Endometrial microvascular endothelial cells (primary cell): ENCODE results near the gene NAT9. TPM values are rescaled to one million over a fixed set of nuclear protein-coding genes. Genes with fewer than 3 reads are reported as not detected.

Experiments used
- in situ Hi-C: cut with HindIII; loops from 2 replicates; pipeline ENCODE4 v1.10.0; 2017; ENCODE audit warnings: low sequenced_read_pairs, low pct_unique_long_range_greater_than_20kb; ENCODE audit errors: inconsistent ontology term
- total RNA-seq: library from RNA; depleted of rRNA; stranded (reverse); fragments of >200 nt; gene quantifications from one replicate; pipeline ENCODE4 v1.2.3, GENCODE V29; 2015; ENCODE audit errors: inconsistent ontology term

Gene NAT9
- total RNA-seq, 1 donor from 2014 or later: 24.6 TPM

DNA sequence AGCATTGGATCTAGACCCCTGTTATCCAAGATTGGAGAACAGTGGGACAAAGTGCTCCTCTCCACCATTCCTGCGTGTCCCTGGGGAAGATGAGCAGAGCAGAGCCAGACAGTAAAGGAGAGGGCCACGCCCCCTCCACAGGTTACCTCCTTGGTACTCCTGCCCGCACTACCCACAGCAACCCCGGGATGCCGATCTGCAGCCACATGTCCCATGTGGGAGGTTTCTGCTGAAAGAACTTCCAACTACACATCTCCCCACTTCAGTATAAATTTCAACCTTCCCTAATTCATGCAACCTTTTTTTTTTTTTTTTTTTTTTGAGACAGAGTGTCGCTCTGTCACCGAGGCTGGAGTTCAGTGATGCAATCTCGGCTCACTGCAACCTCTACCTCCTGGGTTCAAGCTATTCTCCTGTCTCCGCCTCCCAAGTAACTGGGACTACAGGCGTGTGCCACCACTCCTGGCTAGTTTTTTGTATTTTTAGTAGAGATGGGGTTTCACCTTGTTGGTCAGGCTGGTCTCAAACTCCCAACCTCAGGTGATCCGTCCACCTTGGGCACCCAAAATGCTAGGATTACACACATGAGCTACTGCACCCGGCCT is 36.8 kb downstream of the NAT9 start:
- in situ Hi-C loops: no loop called here

DNA sequence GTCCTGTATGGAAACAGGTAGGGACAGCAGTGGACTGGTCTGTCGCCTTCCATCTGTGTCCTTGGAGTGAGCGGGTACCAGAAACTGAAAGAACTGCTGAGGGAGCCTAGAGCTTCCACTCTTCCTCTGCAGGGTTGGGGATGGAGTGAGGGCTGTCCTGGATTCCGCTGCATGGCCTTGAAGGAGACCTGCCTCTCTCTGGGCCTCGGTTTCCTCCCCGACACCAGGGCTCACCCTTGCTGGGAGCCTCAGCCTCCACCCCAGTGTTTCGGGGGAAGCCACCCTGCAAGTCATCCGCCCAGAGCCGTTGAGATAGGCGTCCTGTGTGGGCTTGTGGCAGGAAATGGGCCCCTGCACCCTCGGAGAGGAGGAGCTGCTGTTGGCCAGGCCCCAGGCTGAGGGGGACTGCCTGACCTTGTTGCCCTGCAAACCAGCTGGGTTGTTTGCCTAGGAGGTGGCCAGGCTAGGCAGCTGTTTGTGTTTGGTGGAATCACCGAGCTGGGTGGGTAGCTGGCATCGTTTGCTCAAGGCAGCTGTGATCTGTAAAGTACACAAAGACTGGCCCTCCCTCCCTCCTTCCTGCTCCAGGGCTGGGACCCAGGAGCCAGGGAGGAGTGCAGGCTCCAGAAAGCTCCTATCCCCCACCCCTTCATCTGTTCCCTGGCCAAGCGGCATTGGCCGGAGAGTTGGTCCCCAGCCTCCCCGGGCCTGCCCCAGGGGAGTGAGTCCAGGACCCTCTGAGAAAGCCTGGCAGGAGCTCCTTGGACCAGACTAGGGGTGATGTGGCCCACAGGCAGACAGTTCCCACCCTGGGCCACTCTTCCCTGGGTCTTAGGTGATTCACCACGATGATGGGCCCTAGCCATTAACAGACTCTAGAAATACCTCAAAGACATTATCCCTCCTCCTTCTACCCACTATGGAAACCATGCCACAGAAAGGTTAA is 37.8 kb downstream of the NAT9 start:
- in situ Hi-C loops: no loop called here

GRCh38 chr17:74737299-74738050 is 38.7 kb downstream of the NAT9 start:
- in situ Hi-C loops: no loop called here

DNA sequence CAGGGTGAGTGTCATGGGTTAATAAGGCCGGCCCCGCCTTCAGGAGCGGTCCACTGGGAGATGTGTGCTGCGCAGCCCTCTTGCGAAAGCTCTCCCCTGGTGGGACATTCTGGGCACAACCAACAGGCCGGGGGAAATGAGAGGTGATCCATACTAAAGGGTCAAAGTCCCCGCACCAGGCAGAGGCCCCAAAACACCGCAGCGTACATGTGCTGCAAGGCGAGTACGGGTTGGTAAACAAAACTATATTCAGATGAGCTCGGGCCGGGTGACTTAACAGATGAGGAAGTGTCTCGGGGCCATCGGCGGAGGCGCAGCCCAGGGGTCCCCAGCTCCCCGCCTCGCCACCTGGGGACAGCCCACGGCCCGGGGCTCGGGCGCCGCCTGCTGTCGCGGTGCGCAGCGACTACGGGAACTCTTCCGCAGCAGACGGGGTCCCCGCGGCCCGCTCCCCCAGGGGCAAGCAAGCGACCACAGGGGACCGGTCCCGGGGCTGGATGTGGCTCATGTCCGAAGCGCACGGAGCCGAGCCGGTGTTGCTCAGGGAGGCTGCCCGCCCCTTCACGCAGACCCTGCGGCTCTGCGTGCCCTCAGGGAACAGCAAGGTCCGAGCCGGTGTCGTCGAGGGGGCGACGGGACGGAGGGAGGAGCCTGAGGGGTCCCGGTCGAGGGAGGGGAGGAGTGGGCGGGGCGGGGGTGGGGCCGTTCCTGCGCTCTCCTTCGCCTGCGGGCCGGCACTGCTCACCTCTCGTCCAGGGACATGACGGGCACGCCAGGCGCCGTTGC is 39.4 kb downstream of the NAT9 start, which contains the start of gene RAB37:
TSS of gene RAB37 (plus strand) at position 744 of the 786 bp plus-strand sequence. CDS start at position 761, 17 bp downstream.
- in situ Hi-C loops: no loop called here

- in situ Hi-C loops: no loop called here
These were observed 41.9 kb downstream of the NAT9 start for GRCh38 chr17:74734256-74734655.

DNA sequence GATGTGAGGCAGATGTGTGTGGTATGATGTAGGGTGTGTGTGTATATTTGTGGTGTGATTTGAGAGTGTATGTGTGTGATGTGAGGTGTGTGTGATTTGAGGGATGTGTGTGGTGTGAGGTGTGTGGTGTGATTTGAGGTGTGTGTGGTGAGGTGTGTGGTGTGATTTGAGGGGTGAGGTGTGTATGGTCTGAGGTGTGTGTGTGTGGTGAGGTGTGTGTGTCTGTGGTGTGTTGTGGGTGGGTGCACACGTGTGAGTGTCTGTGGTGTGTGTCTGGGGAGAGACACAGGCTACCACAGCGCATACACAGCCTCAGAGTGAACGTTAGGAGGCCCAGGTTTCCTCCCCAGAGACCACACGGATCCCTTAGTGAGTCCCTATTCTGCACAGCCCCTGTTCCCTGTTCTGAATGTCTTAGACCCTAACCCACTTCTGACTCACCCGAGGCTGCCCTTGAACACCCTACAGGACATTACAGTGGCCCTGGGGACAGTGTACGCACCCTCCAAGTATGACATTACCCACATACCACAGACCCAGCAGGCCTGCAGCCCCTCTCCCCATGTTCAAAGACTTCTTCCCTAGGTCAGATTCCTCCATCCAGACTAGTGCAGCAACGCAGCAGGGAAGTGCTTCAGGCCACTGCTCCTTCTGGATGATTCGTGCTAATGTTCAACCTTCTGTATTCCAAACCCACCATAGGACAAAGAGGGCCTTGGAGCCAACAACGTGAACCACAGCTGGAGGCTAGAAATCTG is 42.6 kb downstream of the NAT9 start:
- in situ Hi-C loops: no loop called here

DNA sequence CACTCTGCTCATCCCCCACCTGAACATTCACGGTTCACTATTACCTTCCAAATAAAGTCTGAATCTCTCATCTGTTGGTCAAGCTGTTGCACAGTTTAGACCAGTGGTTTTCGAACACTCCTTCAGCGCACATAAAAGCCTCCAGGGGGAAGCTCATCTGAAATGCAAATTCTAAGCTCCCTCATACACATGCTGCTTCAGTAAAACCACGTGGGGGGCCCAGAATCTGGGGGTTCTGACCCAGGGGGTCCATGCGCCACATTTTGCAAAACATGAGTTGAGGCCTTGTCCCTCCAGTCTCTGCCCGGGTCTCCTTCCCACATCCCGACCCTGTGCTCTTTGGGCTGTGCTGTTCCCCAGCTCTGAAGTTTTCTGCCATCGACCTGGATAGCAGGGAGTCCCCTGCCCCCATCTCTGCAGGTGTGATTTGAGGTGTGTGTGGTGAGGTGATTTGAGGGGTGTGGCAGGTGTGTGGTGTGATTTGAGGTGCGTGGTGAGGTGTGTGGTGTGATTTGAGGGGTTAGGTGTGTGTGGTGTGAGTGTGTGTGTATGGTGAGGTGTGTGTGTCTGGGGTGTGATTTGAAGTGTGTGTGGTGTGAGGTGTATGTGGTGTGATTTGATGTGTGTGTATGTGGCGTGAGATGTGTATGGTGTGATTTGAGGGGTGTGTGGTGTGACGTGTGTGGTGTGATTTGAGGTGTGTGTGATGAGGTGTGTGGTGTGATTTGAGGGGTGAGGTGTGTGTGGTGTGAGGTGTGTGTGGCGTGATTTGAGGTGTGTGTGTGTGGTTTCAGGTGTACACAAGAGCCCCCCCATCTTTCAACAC is 43.9 kb downstream of the NAT9 start:
- in situ Hi-C loops: no loop called here

- in situ Hi-C loops: no loop called here
These were observed 44.9 kb downstream of the NAT9 start for GRCh38 chr17:74731347-74731605.

DNA sequence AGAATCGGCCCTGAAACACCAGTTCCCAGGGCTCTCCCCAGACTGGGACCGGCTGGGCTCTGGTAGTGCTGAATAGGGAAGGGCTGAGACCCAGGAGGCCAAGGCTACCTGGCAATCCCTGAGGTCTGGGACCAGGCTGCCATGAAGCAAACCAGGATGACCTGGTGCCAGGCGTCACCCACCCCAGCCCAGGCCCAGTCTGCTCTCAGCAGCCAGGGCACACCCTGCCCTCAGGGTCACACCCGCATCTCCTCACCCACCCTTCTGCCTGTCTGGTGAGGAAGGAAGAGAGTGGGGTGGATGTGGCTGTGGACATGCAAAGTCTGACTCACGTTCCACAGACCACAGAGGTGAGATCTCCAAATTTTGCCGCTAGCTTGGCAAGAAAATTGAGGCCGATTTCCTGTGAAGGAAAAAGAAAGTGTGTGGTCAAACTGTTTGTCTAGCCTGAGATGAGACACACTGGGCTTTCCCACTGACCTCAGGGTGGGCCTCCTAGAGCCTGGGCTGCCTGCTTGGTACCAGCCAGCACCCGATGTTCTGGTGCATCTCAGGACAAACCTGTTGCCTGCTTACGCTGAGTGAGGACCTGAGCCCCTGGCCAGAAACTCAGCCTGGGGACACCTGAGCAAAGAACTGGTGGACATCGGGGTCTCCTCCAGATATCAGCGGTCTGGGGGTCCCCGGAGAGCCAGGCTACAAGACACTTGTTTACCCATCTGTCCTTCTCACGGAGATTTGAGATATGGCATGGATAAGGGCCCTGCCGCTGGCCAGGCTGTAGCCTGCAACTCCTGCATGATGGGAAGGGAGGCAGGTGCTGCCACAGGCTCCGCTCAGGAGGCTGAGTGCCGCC is 45.4 kb downstream of the NAT9 start:
- in situ Hi-C loops: no loop called here

- in situ Hi-C loops: no loop called here
These were observed 46.3 kb downstream of the NAT9 start for GRCh38 chr17:74729866-74730265.

DNA sequence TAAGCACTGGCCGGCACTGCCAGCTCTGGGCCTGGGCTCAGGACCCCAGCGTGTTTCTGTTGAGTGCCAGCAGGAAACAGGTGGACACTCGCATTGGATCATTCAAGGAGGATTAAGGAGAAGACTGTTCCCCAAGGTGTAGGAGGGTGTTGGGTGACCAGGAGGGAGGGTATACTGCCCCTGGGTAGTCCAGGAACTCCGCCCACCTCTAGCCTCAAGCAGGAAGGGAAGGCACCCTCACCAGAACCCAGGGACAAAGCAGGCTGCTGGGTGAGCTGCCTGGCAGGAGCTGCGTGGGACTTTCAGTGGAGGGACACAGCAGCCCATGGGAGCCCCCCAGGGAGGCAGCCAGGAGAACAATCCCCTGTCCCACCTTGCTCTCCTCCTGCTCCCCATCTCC is 46.8 kb downstream of the NAT9 start:
- in situ Hi-C loops: no loop called here

GRCh38 chr17:74728702-74729075 is 47.5 kb downstream of the NAT9 start:
- in situ Hi-C loops: no loop called here

GRCh38 chr17:74728033-74728701 is 48.0 kb downstream of the NAT9 start:
- in situ Hi-C loops: no loop called here

GRCh38 chr17:74725111-74725510 is 51.0 kb downstream of the NAT9 start:
- in situ Hi-C loops: no loop called here

DNA sequence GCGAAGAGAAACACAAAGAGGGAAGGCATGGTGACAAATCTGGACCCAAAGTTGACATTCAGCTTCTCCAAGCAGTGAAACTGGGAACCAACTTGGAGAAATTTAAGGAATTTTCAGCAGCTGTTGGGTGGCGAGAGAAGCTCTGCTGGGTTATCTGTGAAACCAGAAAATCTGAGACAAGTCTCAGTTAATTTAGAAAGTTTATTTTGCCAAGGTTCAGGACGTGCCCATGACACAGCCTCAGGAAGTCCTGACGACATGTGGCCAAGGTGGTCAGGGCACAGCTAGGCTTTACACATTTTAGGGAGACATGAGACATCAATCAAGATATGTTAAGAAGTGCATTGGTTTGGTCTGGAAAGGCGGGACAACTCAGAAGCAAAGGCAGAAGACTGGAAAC is 52.3 kb downstream of the NAT9 start:
- in situ Hi-C loops: no loop called here

- in situ Hi-C loops: no loop called here
These were observed 53.4 kb downstream of the NAT9 start for GRCh38 chr17:74722782-74723181.
